C4-2B (cell line): Measurements from ENCODE around the gene PCDH9.

Source experiments
- CTCF ChIP-seq: fragments of 450-650 bp; conservative IDR thresholded peaks from 2 replicates; pipeline ENCODE4 v1.5.1; 2017; ENCODE audit warnings: mild to moderate bottlenecking
- ZFX ChIP-seq: fragments of 450-650 bp; IDR thresholded peaks from 2 replicates; pipeline ENCODE4 v1.6.1; 2017

- TF ChIP-seq CTCF: no peak
- no peak for TF ChIP-seq ZFX
Measured at GRCh38 chr13:67075239-67075638, 154.9 kb downstream of the PCDH9 start.
